BE2C (cell line): ENCODE data around the gene TSR3.
"Not testable (repeated sequence)": the region's sequence is repeated elsewhere in the genome, so short reads cannot be mapped to it uniquely, and the experiment has no call there.

Source experiments
- DNase-seq: peaks from one replicate; pipeline ENCODE4 v3.0.0-alpha.2; 2020
- H3K27me3 ChIP-seq: fragments of 250-450 bp; sonication (Bioruptor Pico); 2 replicates; pipeline ENCODE4 v1.5.1; 2020; ENCODE audit warnings: mild to moderate bottlenecking
- H3K36me3 ChIP-seq: fragments of 250-450 bp; sonication (Bioruptor Pico); 2 replicates; pipeline ENCODE4 v1.5.1; 2020; ENCODE audit warnings: mild to moderate bottlenecking
- H3K4me1 ChIP-seq: fragments of 250-450 bp; sonication (Bioruptor Pico); 2 replicates; pipeline ENCODE4 v1.5.1; 2020
- H3K4me3 ChIP-seq: 2 replicates; pipeline ENCODE4 v1.5.1; 2011; ENCODE audit warnings: low read depth, low read length
- H3K9me3 ChIP-seq: fragments of 250-450 bp; sonication (Bioruptor Pico); 2 replicates; pipeline ENCODE4 v1.5.1; 2020
- TF ChIP-seq, protein P1 (sequence below): IDR thresholded peaks from 2 replicates; pipeline ENCODE4 v1.5.1; 2012; ENCODE audit warnings: mild to moderate bottlenecking, low read depth, low read length

Gene TSR3

DNA sequence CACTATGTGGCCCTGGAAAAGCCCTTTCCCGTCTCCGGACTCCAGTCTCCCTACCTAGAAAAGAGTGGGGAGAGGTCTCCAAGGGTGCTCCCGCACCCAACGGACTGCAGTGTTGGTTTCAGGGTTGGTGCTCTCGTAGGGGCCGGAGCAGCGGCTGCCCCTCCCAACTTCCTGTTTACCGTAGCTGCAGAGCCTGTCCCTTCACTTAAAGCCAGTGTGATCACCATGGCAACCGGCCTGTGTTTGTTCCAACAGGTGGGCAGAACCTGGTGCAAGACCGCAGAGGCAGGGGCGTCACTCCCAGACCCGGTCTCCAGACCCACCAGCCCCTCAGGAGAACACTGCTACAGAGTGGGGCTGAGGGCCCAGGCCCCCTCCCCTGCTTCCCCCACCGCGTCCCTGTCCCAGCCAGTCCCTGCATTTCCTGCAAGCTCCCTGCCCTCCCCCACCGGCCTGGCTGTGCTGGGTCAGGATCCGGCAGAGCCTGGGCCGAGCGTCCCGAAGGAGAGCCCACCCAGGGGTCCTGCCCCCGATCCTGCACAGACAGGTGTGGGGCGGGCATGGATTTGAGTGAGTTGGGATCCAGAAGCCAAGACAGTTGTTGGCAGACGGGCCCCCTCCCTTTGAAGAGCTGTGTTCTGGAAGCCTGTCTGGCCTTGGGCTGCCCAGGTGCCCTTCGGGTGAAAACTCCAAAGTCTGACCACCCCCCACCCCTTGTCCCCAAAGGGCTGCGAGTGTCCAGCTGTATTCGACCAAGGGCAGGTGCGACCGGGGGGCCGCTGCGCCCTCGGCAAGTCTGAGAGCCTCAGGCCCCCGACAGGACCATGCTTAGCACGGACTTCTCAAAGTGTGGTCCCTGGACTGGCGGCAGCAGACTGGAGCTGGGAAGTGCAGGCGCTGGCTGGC is 19.7 kb downstream of the TSR3 start:
- peak; percentile 61 for DNase-seq
- TF ChIP-seq, protein P1, sequence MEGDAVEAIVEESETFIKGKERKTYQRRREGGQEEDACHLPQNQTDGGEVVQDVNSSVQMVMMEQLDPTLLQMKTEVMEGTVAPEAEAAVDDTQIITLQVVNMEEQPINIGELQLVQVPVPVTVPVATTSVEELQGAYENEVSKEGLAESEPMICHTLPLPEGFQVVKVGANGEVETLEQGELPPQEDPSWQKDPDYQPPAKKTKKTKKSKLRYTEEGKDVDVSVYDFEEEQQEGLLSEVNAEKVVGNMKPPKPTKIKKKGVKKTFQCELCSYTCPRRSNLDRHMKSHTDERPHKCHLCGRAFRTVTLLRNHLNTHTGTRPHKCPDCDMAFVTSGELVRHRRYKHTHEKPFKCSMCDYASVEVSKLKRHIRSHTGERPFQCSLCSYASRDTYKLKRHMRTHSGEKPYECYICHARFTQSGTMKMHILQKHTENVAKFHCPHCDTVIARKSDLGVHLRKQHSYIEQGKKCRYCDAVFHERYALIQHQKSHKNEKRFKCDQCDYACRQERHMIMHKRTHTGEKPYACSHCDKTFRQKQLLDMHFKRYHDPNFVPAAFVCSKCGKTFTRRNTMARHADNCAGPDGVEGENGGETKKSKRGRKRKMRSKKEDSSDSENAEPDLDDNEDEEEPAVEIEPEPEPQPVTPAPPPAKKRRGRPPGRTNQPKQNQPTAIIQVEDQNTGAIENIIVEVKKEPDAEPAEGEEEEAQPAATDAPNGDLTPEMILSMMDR = no peak
- peaks cover 7% of the 10 kb centered on the region; the same call in 1 of the 2 replicates for H3K4me1 ChIP-seq
- peaks cover 5% of the 10 kb centered on the region; the same call in 1 of the 2 replicates for H3K9me3 ChIP-seq
- no peak overlapping the region for H3K4me3 ChIP-seq
- peaks cover 58% of the 10 kb centered on the region for H3K27me3 ChIP-seq
- H3K36me3 ChIP-seq = no peaks in the 10 kb centered on the region

DNA sequence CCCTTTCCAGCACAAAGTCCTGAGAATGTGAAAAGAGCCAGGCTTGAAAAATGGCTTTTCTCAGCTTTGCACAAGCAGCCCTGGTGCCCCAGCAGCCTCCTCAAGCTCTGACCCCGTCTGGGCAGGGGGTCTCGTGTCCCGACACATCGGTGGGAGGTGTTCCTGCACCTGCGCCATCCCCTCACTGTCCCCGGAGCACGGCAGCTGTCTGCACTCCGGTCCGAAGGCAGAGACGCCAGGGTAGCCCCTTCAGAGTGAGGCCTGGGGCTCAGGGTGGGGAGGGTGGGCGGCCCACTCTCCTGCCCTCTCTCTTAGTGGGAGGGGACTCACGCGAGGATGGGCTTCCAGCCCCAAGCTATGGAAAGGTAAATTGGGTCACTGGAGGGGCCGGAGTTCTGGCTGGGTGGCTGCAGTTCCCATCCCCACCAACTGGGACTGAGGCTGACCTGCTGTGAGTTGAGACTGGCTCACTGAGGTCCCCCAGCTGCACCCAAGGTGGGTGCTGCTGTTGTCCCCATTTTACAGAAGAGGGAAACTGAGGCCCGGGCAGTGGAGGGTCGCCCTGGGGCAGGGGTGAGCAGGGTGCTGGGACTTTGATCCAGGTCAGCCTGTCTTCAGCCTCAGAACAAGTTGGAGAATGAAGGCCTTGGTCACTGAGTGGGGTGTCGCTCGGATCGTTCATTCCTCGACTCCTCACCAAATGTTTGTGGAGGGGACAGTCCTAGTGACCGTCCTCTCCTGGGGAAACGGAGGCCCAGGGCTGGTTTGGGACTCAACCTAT is 20.6 kb downstream of the TSR3 start:
- no peaks in the 10 kb centered on the region for H3K36me3 ChIP-seq
- peaks cover 7% of the 10 kb centered on the region; the same call in 1 of the 2 replicates for H3K4me1 ChIP-seq
- no peak for DNase-seq
- TF ChIP-seq, protein P1 = no peak
- no peak overlapping the region for H3K4me3 ChIP-seq
- peaks cover 49% of the 10 kb centered on the region for H3K27me3 ChIP-seq
- peaks cover 5% of the 10 kb centered on the region; the same call in 1 of the 2 replicates for H3K9me3 ChIP-seq

DNA sequence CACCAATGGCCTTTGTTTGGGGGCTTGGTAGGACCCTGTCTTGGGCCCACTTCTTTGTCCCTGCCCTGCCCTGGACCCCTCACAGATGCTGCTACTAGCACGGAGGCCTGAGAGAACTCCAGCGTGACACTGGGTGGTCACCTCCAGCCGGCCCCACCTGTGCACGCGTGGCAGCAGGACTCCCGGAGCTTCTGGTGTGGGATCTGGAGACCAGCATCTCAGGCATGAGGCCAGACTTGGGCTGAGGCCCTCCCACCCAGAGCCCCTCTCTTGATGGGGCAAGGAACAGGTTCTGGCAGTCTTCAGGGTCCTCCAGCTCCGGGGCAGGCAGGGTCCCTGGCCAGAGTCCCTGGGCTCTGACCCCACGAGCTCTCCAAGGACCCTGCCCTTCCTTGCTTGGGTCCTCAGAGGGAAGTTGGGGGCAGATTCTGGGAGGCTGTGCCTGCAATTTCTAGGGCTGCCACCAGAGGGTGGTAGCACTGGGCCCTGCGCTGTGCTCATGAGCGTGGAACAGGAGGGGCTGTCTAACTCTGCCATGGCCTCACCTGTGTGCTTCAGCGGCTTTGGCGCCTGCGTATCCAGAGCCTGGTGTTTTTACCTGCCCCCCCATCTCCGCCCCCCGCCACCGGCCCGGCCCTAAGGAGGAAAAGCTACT is 21.3 kb downstream of the TSR3 start:
- TF ChIP-seq, protein P1 = peak; percentile 68
- H3K4me1 ChIP-seq = peaks cover 7% of the 10 kb centered on the region; the same call in 1 of the 2 replicates
- peaks cover 5% of the 10 kb centered on the region; the same call in 1 of the 2 replicates for H3K9me3 ChIP-seq
- peaks cover 4% of the 10 kb centered on the region; the same call in 1 of the 2 replicates for H3K36me3 ChIP-seq
- no peak overlapping the region for H3K4me3 ChIP-seq
- H3K27me3 ChIP-seq = peaks cover 42% of the 10 kb centered on the region
- no peak for DNase-seq

DNA sequence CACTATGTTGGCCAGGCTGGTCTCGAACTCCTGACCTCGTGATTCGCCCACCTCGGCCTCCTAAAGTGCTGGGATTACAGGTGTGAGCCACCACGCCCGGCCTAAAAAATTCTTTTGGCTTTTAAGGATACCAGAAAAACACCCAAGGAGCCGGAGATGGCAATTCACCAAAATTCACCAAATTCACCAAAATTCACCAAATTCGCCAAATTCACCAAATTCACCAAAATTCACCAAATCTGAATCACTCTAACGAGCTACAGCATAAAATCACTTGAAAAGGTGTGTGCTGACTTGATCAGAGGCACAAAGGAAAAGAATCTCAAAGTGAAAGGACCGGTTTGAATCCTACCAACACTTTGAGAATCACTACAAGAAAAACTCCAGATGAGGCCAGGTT is 22.7 kb downstream of the TSR3 start:
- peaks cover 14% of the 10 kb centered on the region for H3K36me3 ChIP-seq
- H3K4me1 ChIP-seq, DNase-seq, H3K4me3 ChIP-seq, H3K9me3 ChIP-seq: not testable (repeated sequence)
- H3K27me3 ChIP-seq = peaks cover 28% of the 10 kb centered on the region

DNA sequence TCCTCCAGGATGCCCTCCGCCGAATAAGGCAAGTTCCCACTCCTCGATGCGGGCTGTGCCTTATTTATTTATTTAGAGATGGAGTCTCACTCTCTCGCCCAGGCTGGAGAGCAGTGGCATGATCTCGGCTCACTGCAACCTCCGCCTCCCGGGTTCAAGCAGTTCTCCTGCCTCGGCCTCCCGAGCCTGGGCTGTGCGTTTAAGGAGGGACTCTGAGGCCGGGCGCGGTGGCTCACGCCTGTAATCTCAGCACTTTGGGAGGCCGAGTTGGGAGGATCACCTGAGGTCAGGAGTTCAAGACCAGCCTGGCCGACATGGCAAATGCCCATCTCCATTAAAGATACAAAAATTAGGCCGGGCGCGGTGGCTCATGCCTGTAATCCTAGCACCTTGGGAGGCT is 23.5 kb downstream of the TSR3 start:
- Histone ChIP-seq H3K36me3 (peaks cover 22% of the 10 kb centered on the region), H3K27me3 (peaks cover 20% of the 10 kb centered on the region)
- not testable (repeated sequence) for H3K9me3 ChIP-seq, H3K4me3 ChIP-seq, H3K4me1 ChIP-seq, DNase-seq

DNA sequence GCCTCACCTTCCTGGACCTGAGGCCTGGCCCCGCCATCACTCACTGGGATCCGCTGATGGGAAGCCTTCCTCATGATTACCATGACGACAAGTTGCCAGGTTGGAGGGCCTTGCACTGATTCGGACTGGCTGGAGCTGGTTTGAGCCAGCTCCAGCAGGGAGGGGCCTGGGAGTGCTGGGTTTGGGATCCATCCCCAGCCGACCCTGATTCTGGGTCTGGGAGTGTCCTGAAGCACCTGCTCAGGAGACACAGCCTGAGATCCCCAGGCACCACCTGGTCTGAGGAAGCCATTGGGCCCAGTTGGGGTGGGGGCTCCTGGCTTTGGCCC is 24.1 kb downstream of the TSR3 start:
- peaks cover 7% of the 10 kb centered on the region; the same call in 1 of the 2 replicates for H3K4me1 ChIP-seq
- no peak overlapping the region for H3K4me3 ChIP-seq
- peaks cover 5% of the 10 kb centered on the region; the same call in 1 of the 2 replicates for H3K9me3 ChIP-seq
- TF ChIP-seq, protein P1 = no peak
- peaks cover 14% of the 10 kb centered on the region for H3K27me3 ChIP-seq
- DNase-seq = no peak
- peaks cover 22% of the 10 kb centered on the region for H3K36me3 ChIP-seq
